ENCODE measurements around the gene RELT. TPM values are rescaled to one million over a fixed set of nuclear protein-coding genes. Genes with fewer than 3 reads are reported as not detected.
A peak's percentile ranks its signal among the peaks of the same experiment; 100 is the strongest.

The RELT gene
- total RNA-seq, 1 experiment from 2014 or later, result 13.8 TPM

DNA sequence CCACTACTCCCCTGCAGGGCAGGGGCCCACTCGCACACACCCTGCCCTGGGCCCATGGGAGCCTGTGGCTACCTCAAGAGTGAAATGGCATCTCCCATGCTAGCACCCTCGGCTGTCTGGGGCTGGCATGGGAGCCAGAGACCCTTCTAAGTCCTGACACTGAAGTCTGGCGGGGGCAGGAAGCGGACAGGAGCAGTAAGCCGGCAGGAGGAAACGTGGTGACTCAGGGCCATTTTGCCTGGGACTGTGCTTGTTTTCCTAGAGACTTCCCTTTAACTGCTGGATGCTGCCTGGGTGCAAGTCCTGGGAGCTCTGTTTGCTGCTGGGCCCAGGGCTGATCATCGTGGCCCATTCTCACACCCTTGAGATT is 16.8 kb downstream of the RELT start:
- H3K36me3 ChIP-seq (ENCODE audit: control insufficient read depth in 1 of 2, insufficient read depth in 2 of 2, low read length in 2 of 2), result peaks cover 2 to 12% of the 10 kb centered on the region in 2 experiments; a peak in 2 of 4 replicates

DNA sequence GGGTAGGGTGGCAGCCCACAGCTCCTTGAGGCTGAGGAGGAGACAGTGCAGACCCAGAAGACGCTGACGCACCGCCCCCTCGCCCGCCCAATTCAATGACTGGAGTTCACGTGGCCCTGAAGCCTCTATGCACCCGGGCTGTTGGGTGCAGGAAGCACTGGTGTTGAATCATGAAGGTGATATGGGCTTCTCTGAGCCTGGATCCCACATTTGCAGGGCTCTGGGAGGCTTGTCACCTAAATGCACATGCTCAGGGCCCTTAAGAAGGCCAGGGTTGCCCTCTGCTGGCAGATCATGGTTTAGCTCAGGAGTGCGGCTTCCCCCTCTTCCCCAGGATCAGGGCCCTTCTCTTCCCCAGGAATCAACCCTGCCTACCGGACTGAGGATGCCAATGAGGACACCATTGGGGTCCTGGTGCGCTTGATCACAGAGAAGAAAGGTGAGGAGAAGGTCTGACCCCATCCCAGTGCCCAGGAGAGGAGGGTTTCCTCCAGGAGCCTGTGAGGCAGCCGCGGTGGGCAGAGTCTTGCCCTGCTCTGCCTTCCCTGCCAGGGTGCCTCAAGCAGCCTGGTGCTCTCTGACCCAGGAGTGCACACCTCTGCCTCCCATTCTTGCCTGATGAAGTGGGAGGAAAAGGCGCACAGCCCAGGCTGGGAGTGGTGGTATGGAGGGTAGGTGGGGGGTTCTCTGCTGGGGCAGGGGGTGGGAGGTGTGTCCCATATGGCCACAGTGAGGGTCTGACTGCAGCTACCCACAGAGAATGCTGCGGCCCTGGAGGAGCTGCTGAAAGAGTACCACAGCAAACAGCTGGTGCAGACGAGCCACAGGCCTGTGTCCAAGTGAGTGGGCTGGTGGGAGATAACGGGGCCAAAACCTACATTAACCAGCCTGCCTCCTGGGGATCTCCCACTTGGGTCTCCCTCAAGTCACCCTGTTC is 17.5 kb downstream of the RELT start:
- ChIA-PET POLR2A (interaction anchor here (0.9 to 1.5 kb wide), 2 partner anchors 42 to 86 kb away, joined by 4 to 5 read pairs; no protein-coding TSS in a partner anchor), CTCF (interaction anchor here (0.9 to 2.3 kb wide), 19 partner anchors 9 to 267 kb away, joined by 3 to 62 read pairs (median 5); partner anchors contain the start of gene ARHGEF17), RAD21 (ENCODE audit: low non-redundant PET in 1 of 2, low total read pairs in 2 of 2, uncharacterized antibody in 2 of 2, unreplicated experiment in 2 of 2) (interaction anchor here (1.0 to 1.5 kb wide), 4 partner anchors 33 to 86 kb away, joined by 3 to 9 read pairs (median 6); no protein-coding TSS in a partner anchor)
- peak; percentile 41 for DNase-seq (ENCODE audit: low read depth, low spot score)
- Histone ChIP-seq H3K27me3 (ENCODE audit: insufficient read depth, low read length) (no peaks in the 10 kb centered on the region), H3K9me3 (ENCODE audit: control insufficient read depth in 1 of 2, insufficient read depth in 1 of 2, low read depth in 1 of 2, low read length in 2 of 2) (no peaks in the 10 kb centered on the region), H3K27ac (ENCODE audit: low read depth, low read length) (no peak overlapping the region), H3K9me2 (ENCODE audit: insufficient read depth) (no peaks in the 10 kb centered on the region), H2AFZ (ENCODE audit: low read depth, low read length, poor library complexity, severe bottlenecking) (no peak overlapping the region), H3K9ac (ENCODE audit: low read length) (0 out of 2 replicates have a peak overlapping the region, but pooled peaks have one; percentile 13), H3K4me2 (ENCODE audit: low read length) (no peak overlapping the region), H3K4me1 (ENCODE audit: control insufficient read depth in 1 of 2, insufficient read depth in 2 of 2, low read length in 2 of 2) (peaks cover 0 to 5% of the 10 kb centered on the region in 2 experiments; a peak in 1 of 4 replicates), H3K4me3 (replicated peaks in 1 of 2; ENCODE audit: low read depth in 1 of 2, low read length in 2 of 2) (no peak overlapping the region), H3K36me3 (ENCODE audit: control insufficient read depth in 1 of 2, insufficient read depth in 2 of 2, low read length in 2 of 2) (peaks cover 2 to 12% of the 10 kb centered on the region in 2 experiments; a peak in 2 of 4 replicates), H3K79me2 (ENCODE audit: insufficient read depth, low read length) (peaks cover 18% of the 10 kb centered on the region; the same call in 1 of the 2 replicates), H4K20me1 (ENCODE audit: insufficient read depth) (no peaks in the 10 kb centered on the region)
- no TSS peak for BruUV-seq (replicated peaks)
- intact Hi-C loops (cut with micrococcal nuclease), result loop anchor here (1.0 kb wide), 2 partner anchors 42 to 86 kb away; no protein-coding TSS in a partner anchor
- ATAC-seq, result peak; percentile 90
- TF ChIP-seq TCF7L2 (IDR thresholded peaks at IDR 0.05; ENCODE audit: borderline replicate concordance, extremely low read depth, insufficient read depth, insufficient read length) (no peak), SRF (IDR thresholded peaks at IDR 0.05; ENCODE audit: low read depth) (no peak), RAD21 (IDR thresholded peaks at IDR 0.05; ENCODE audit: low read depth) (peak; percentile 87), SIN3A (IDR thresholded peaks at IDR 0.05; ENCODE audit: low read depth) (no peak)
- TF ChIP-seq, protein P1, sequence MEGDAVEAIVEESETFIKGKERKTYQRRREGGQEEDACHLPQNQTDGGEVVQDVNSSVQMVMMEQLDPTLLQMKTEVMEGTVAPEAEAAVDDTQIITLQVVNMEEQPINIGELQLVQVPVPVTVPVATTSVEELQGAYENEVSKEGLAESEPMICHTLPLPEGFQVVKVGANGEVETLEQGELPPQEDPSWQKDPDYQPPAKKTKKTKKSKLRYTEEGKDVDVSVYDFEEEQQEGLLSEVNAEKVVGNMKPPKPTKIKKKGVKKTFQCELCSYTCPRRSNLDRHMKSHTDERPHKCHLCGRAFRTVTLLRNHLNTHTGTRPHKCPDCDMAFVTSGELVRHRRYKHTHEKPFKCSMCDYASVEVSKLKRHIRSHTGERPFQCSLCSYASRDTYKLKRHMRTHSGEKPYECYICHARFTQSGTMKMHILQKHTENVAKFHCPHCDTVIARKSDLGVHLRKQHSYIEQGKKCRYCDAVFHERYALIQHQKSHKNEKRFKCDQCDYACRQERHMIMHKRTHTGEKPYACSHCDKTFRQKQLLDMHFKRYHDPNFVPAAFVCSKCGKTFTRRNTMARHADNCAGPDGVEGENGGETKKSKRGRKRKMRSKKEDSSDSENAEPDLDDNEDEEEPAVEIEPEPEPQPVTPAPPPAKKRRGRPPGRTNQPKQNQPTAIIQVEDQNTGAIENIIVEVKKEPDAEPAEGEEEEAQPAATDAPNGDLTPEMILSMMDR (IDR thresholded peaks at IDR 0.05 in 2 of 3, conservative IDR thresholded peaks at IDR 0.05 in 1 of 3; ENCODE audit: borderline replicate concordance in 1 of 3, insufficient read depth in 1 of 3, low read depth in 2 of 3, low read length in 2 of 3), result peak; percentile 80 to 81 (median 80)

More for the DNA sequence above, 16.8 kb downstream of the RELT start:
- Histone ChIP-seq H3K4me3 (replicated peaks in 1 of 2; ENCODE audit: low read depth in 1 of 2, low read length in 2 of 2) (no peak overlapping the region), H4K20me1 (ENCODE audit: insufficient read depth) (no peaks in the 10 kb centered on the region), H3K27ac (ENCODE audit: low read depth, low read length) (no peak overlapping the region; the same call in 1 of the 2 replicates), H3K27me3 (ENCODE audit: insufficient read depth, low read length) (no peaks in the 10 kb centered on the region), H3K4me2 (ENCODE audit: low read length) (no peak overlapping the region), H3K9me2 (ENCODE audit: insufficient read depth) (no peaks in the 10 kb centered on the region), H2AFZ (ENCODE audit: low read depth, low read length, poor library complexity, severe bottlenecking) (no peak overlapping the region), H3K9ac (ENCODE audit: low read length) (0 out of 2 replicates have a peak overlapping the region, but pooled peaks have one; percentile 13), H3K9me3 (ENCODE audit: control insufficient read depth in 1 of 2, insufficient read depth in 1 of 2, low read depth in 1 of 2, low read length in 2 of 2) (no peaks in the 10 kb centered on the region), H3K79me2 (ENCODE audit: insufficient read depth, low read length) (peaks cover 25% of the 10 kb centered on the region; the same call in 1 of the 2 replicates), H3K4me1 (ENCODE audit: control insufficient read depth in 1 of 2, insufficient read depth in 2 of 2, low read length in 2 of 2) (peaks cover 0 to 11% of the 10 kb centered on the region in 2 experiments; a peak in 1 of 4 replicates)
- ChIA-PET CTCF (interaction anchor here (0.9 to 2.3 kb wide), 19 partner anchors 8 to 268 kb away, joined by 3 to 62 read pairs (median 5); partner anchors contain the start of gene ARHGEF17), POLR2A (interaction anchor here (0.9 to 1.5 kb wide), 2 partner anchors 42 to 86 kb away, joined by 4 to 5 read pairs; no protein-coding TSS in a partner anchor), RAD21 (ENCODE audit: low non-redundant PET in 1 of 2, low total read pairs in 2 of 2, uncharacterized antibody in 2 of 2, unreplicated experiment in 2 of 2) (interaction anchor here (0.5 to 1.5 kb wide), 5 partner anchors 33 to 86 kb away, joined by 3 to 9 read pairs (median 3); no protein-coding TSS in a partner anchor)
- BruUV-seq (replicated peaks), result no TSS peak
- DNase-seq (ENCODE audit: low read depth, low spot score) (no peak), ATAC-seq (peak; percentile 4; the same call in 1 of the 2 replicates)
- intact Hi-C loops (cut with micrococcal nuclease), result loop anchor here (1.0 kb wide), 2 partner anchors 42 to 86 kb away; no protein-coding TSS in a partner anchor
- TF ChIP-seq SP1 (IDR thresholded peaks at IDR 0.05; ENCODE audit: low read depth) (no peak), SRF (IDR thresholded peaks at IDR 0.05; ENCODE audit: low read depth) (no peak), CBX3 (IDR thresholded peaks at IDR 0.05; ENCODE audit: low read depth) (no peak), POLR2A (IDR thresholded peaks at IDR 0.05; ENCODE audit: borderline replicate concordance, extremely low read depth, insufficient read depth, insufficient read length) (no peak), FOSL1 (IDR thresholded peaks at IDR 0.05; ENCODE audit: low read depth) (no peak), EZH2 (IDR thresholded peaks at IDR 0.05) (no peak), ZFX (IDR thresholded peaks at IDR 0.05) (no peak), TCF7L2 (IDR thresholded peaks at IDR 0.05; ENCODE audit: borderline replicate concordance, extremely low read depth, insufficient read depth, insufficient read length) (no peak), ELF1 (IDR thresholded peaks at IDR 0.05; ENCODE audit: borderline replicate concordance, low read depth) (no peak), SIN3A (IDR thresholded peaks at IDR 0.05; ENCODE audit: low read depth) (no peak)
